ENCODE data around the gene ANK3. TPM values are rescaled to one million over a fixed set of nuclear protein-coding genes. Genes with fewer than 3 reads are reported as not detected.

ANK3 gene
- total and polyA plus RNA-seq, 2 donors = 12.1 to 12.6 TPM

DNA sequence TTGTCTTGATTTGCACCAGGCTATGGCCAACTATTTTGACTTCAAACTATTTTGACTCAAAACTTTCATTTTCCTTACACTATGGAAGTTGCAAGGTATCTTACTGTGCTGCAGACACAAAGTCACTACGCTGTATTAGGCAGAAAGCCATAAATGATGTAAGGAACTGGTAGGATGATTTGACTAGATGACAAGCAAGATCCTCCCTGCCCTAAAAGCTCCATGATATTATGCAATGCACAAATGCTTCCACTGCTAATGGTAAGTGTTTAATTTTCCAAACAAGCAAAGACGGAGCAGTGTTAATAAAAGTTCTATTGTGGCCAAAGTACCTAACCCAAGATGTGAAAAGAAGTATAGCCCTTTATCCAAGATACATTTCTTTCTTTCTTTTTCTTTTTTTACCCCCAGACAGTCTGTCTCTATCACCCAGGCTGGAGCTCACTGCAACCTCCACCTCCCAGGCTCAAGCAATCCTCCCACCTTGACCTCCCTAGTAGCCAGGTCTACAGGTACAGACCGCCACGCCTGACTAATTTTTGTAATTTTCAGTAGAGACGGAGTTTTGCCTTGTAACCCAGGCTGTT, 98.2 kb downstream of the ANK3 start:
- no peak overlapping the region for H3K4me3 ChIP-seq (ENCODE audit: low read length in 2 of 2)
- WGBS = 95% methylated on average over 5 of the region's 5 CpGs
- H3K4me1 ChIP-seq (ENCODE audit: control insufficient read depth in 2 of 2, insufficient read depth in 2 of 2, low read length in 2 of 2) = no peaks in the 10 kb centered on the region
- H3K9me3 ChIP-seq (ENCODE audit: control insufficient read depth in 2 of 2, insufficient read depth in 1 of 2, low read length in 1 of 2) = no peaks in the 10 kb centered on the region
- no peaks in the 10 kb centered on the region for H3K36me3 ChIP-seq (ENCODE audit: control insufficient read depth in 2 of 2, insufficient read depth in 2 of 2, low read length in 1 of 2)
- DNase-seq (ENCODE audit: low read depth in 6 of 9, low spot score in 9 of 9) = no peak
- no peak overlapping the region for H3K27ac ChIP-seq (ENCODE audit: low read depth in 1 of 2, low read length in 1 of 2)
- H3K27me3 ChIP-seq (ENCODE audit: control insufficient read depth in 2 of 2, insufficient read depth in 1 of 2, low read length in 1 of 2) = no peaks in the 10 kb centered on the region

DNA sequence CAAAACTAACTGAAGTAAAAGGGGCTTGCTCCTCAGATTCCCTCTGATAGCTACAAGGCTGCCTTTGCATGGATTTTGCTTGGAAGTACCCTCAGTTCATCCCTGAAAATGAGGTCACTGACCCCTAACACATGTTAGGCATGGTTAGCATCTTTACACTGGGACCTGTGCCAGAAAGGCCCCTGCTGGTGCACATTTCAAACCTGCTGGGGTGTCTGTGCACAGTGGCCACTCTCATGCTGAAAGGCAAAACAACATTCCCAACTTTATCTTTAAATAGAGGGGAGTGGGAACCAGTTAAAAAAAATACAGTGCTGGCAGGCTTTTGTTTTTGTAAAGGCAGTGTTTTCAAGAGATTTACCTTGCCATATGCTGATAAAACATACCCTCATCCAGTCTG, 99.1 kb downstream of the ANK3 start:
- DNase-seq (ENCODE audit: low read depth in 6 of 9, low spot score in 9 of 9) = no peak
- no peaks in the 10 kb centered on the region for H3K4me1 ChIP-seq (ENCODE audit: control insufficient read depth in 2 of 2, insufficient read depth in 2 of 2, low read length in 2 of 2)
- no peaks in the 10 kb centered on the region for H3K9me3 ChIP-seq (ENCODE audit: control insufficient read depth in 2 of 2, insufficient read depth in 1 of 2, low read length in 1 of 2)
- H3K27ac ChIP-seq (ENCODE audit: low read depth in 1 of 2, low read length in 1 of 2) = no peak overlapping the region
- no peaks in the 10 kb centered on the region for H3K36me3 ChIP-seq (ENCODE audit: control insufficient read depth in 2 of 2, insufficient read depth in 2 of 2, low read length in 1 of 2)
- H3K4me3 ChIP-seq (ENCODE audit: low read length in 2 of 2) = no peak overlapping the region
- no peaks in the 10 kb centered on the region for H3K27me3 ChIP-seq (ENCODE audit: control insufficient read depth in 2 of 2, insufficient read depth in 1 of 2, low read length in 1 of 2)

DNA sequence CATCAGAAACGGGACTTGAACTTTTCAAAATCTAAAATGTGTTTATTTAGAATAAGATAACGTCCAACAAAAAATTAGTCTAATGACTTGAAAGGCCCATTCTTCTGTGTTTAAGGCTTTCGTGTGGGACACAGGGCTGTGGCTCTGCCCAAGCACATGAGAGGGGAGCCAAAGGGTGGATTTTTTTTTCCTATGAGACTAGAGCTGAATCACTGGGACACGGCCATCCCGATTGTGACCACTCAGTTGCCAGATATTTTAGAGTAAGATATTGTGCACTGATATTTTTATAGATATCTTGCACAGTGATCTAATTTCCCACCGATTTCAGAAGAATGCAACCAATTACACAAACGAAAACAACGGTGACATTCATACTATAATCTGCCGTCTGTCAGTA, 99.9 kb downstream of the ANK3 start:
- Histone ChIP-seq H3K4me1 (ENCODE audit: control insufficient read depth in 2 of 2, insufficient read depth in 2 of 2, low read length in 2 of 2) (no peaks in the 10 kb centered on the region), H3K36me3 (ENCODE audit: control insufficient read depth in 2 of 2, insufficient read depth in 2 of 2, low read length in 1 of 2) (no peaks in the 10 kb centered on the region), H3K27ac (ENCODE audit: low read depth in 1 of 2, low read length in 1 of 2) (no peak overlapping the region), H3K9me3 (ENCODE audit: control insufficient read depth in 2 of 2, insufficient read depth in 1 of 2, low read length in 1 of 2) (no peaks in the 10 kb centered on the region), H3K4me3 (ENCODE audit: low read length in 2 of 2) (no peak overlapping the region), H3K27me3 (ENCODE audit: control insufficient read depth in 2 of 2, insufficient read depth in 1 of 2, low read length in 1 of 2) (no peaks in the 10 kb centered on the region)
- no peak for DNase-seq (ENCODE audit: low read depth in 6 of 9, low spot score in 9 of 9)
- 96% methylated on average over 9 of the region's 9 CpGs for WGBS

DNA sequence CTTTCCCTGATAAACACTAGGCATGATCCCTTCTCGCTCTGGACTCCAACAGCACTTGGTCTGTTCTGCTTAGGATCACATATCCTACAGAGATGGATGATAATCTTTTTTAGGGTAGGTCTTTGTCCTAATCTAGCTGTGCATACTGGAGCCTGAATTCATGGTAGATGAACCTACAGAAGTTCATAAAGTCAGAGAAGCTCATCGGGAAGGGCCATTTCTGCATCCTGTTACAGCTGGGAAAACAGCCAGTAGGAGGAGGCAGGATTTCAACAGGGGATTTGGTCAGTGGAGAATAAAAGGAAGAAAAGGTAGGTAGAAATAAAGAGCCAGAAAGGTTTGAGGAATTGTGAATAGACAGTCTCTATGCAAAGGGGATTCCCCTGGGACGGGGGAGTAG, 101.4 kb downstream of the ANK3 start:
- H3K9me3 ChIP-seq (ENCODE audit: control insufficient read depth in 2 of 2, insufficient read depth in 1 of 2, low read length in 1 of 2) = no peaks in the 10 kb centered on the region
- WGBS = 92% methylated on average over 3 of the region's 3 CpGs

DNA sequence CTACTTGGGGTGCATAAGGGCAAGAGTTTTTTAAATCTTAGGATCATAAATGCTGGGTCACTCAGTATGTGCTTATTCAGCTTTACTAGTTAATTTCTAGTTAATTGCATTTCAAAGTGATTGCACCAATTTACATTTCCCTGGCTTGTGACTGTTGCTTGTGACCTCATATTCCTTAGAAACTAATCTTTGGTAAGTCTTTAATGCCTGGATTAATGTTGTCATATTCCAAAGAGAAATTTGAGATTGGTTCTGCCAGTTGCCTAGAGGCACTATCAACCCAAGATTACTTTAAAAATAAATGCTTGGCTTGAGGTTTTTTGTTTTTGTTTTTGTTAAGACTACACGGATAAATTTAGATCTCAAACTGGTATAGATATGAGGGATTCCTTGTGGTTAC, 103.1 kb downstream of the ANK3 start:
- H3K27me3 ChIP-seq (ENCODE audit: control insufficient read depth in 2 of 2, insufficient read depth in 1 of 2, low read length in 1 of 2) = no peaks in the 10 kb centered on the region
- H3K4me1 ChIP-seq (ENCODE audit: control insufficient read depth in 2 of 2, insufficient read depth in 2 of 2, low read length in 2 of 2) = no peaks in the 10 kb centered on the region
- no peak overlapping the region for H3K4me3 ChIP-seq (ENCODE audit: low read length in 2 of 2)
- no peak overlapping the region for H3K27ac ChIP-seq (ENCODE audit: low read depth in 1 of 2, low read length in 1 of 2)
- no peak for DNase-seq (ENCODE audit: low read depth in 6 of 9, low spot score in 9 of 9)
- H3K36me3 ChIP-seq (ENCODE audit: control insufficient read depth in 2 of 2, insufficient read depth in 2 of 2, low read length in 1 of 2) = no peaks in the 10 kb centered on the region
- H3K9me3 ChIP-seq (ENCODE audit: control insufficient read depth in 2 of 2, insufficient read depth in 1 of 2, low read length in 1 of 2) = no peaks in the 10 kb centered on the region
- 92% methylated on average over 1 of the region's 1 CpG for WGBS

More for the DNA sequence above, 101.4 kb downstream of the ANK3 start:
- H3K27ac ChIP-seq (ENCODE audit: low read depth in 1 of 2, low read length in 1 of 2) = no peak overlapping the region
- H3K4me3 ChIP-seq (ENCODE audit: low read length in 2 of 2) = no peak overlapping the region
- no peaks in the 10 kb centered on the region for H3K27me3 ChIP-seq (ENCODE audit: control insufficient read depth in 2 of 2, insufficient read depth in 1 of 2, low read length in 1 of 2)
- H3K4me1 ChIP-seq (ENCODE audit: control insufficient read depth in 2 of 2, insufficient read depth in 2 of 2, low read length in 2 of 2) = no peaks in the 10 kb centered on the region
- no peaks in the 10 kb centered on the region for H3K36me3 ChIP-seq (ENCODE audit: control insufficient read depth in 2 of 2, insufficient read depth in 2 of 2, low read length in 1 of 2)
- no peak for DNase-seq (ENCODE audit: low read depth in 6 of 9, low spot score in 9 of 9)

DNA sequence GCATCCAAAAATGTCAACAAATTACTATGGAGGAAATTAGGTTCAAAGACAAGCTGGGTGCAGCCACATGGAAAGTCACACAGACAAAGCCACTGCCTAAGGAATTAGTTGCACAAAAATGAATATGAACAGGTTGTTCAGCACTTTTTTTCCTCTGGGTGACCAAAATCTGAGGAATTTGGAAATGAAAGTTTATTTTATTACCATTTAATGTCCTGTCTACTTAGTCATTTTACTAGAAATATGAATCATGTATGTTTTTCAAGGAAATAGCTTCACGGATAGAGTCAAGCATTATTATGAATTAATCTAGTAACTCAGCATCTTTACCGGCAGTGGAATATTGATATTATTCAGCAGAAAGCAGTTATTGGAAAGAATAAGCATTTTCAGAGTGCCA, 106.3 kb downstream of the ANK3 start:
- Histone ChIP-seq H3K27ac (ENCODE audit: low read depth in 1 of 2, low read length in 1 of 2) (no peak overlapping the region), H3K4me1 (ENCODE audit: control insufficient read depth in 2 of 2, insufficient read depth in 2 of 2, low read length in 2 of 2) (peaks cover 0 to 2% of the 10 kb centered on the region in 2 donors), H3K4me3 (ENCODE audit: low read length in 2 of 2) (no peak overlapping the region), H3K27me3 (ENCODE audit: control insufficient read depth in 2 of 2, insufficient read depth in 1 of 2, low read length in 1 of 2) (no peaks in the 10 kb centered on the region), H3K9me3 (ENCODE audit: control insufficient read depth in 2 of 2, insufficient read depth in 1 of 2, low read length in 1 of 2) (no peaks in the 10 kb centered on the region), H3K36me3 (ENCODE audit: control insufficient read depth in 2 of 2, insufficient read depth in 2 of 2, low read length in 1 of 2) (no peaks in the 10 kb centered on the region)
- 98% methylated on average over 2 of the region's 2 CpGs for WGBS
- no peak for DNase-seq (ENCODE audit: low read depth in 6 of 9, low spot score in 9 of 9)

DNA sequence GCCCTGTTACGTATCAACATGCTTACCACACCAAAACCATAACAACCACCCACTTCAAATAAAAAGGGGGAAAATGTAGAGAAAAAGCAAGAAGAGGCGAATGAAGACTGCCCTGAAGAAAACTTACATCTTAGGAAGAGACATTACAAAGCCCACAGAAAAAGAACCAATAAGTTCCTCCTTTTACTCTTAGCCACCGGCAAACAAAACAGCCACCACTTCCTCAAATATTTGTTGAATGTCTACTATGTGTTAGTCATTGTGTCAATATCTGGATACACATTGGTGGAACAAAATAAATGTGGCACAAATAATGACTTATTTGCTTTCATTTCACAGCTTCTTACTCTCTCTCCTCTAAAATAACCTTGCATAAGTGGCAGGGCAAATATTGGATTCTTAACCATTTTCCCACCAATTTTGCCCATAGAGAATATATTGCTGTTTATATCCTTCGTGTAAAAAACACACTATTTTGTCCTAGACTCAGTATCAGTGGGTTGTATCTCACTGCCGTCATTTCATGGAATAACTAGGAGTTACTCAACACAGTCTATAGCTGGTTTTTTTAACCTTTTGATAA, 106.8 kb downstream of the ANK3 start:
- Histone ChIP-seq H3K4me3 (ENCODE audit: low read length in 2 of 2) (no peak overlapping the region), H3K27ac (ENCODE audit: low read depth in 1 of 2, low read length in 1 of 2) (no peak overlapping the region), H3K27me3 (ENCODE audit: control insufficient read depth in 2 of 2, insufficient read depth in 1 of 2, low read length in 1 of 2) (no peaks in the 10 kb centered on the region), H3K9me3 (ENCODE audit: control insufficient read depth in 2 of 2, insufficient read depth in 1 of 2, low read length in 1 of 2) (no peaks in the 10 kb centered on the region), H3K4me1 (ENCODE audit: control insufficient read depth in 2 of 2, insufficient read depth in 2 of 2, low read length in 2 of 2) (peaks cover 0 to 2% of the 10 kb centered on the region in 2 donors), H3K36me3 (ENCODE audit: control insufficient read depth in 2 of 2, insufficient read depth in 2 of 2, low read length in 1 of 2) (no peaks in the 10 kb centered on the region)
- DNase-seq (ENCODE audit: low read depth in 6 of 9, low spot score in 9 of 9) = no peak
- 85% methylated on average over 5 of the region's 5 CpGs for WGBS

DNA sequence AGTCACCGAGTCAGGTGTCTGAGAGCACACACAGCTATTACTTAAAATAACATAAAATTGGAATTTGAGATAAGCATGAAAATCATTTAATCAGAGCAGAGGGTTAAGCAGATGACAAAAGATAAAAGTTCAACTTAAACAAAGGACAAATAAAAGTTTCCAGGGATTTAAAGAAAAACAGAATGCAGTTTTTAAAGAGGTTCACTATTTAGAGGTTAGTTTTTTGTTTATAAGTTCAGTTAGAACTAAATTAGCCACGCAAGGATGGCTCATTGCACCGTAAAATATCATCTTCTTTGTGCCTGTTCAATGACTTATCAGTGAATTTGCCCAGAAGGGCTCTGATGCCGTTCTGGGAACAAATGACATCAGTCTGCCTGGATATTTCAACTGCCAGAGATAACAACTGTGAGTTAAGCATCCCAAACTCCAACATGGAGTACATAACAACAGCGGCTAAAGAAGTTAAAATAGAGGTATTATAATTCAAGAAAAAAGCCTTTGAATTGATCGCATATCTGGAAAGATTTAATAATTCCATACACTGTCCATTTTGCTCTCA, 107.8 kb downstream of the ANK3 start:
- 96% methylated on average over 6 of the region's 6 CpGs for WGBS
- H3K27ac ChIP-seq (ENCODE audit: low read depth in 1 of 2, low read length in 1 of 2) = no peak overlapping the region

DNA sequence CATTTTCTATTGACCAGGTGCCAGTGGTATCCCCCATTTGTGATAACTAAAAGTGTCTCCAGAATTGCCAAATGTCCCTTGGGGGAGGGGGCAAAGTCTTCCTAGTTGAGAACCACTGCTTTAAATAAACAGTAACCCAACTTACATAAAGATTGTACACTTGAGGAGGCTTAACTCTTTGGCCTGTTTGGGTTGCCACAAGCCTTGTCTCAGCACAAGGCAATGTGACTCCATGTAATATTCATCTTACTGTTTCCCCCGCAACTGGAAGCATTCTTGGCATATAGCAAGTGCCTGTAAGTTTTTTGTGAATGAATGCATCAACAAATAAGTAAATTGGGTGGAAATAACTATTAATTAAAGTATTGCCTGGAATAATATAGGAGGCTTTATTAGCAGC, 108.3 kb downstream of the ANK3 start:
- Histone ChIP-seq H3K4me1 (ENCODE audit: control insufficient read depth in 2 of 2, insufficient read depth in 2 of 2, low read length in 2 of 2) (peaks cover 0 to 2% of the 10 kb centered on the region in 2 donors), H3K9me3 (ENCODE audit: control insufficient read depth in 2 of 2, insufficient read depth in 1 of 2, low read length in 1 of 2) (no peaks in the 10 kb centered on the region), H3K36me3 (ENCODE audit: control insufficient read depth in 2 of 2, insufficient read depth in 2 of 2, low read length in 1 of 2) (no peaks in the 10 kb centered on the region), H3K27ac (ENCODE audit: low read depth in 1 of 2, low read length in 1 of 2) (no peak overlapping the region), H3K27me3 (ENCODE audit: control insufficient read depth in 2 of 2, insufficient read depth in 1 of 2, low read length in 1 of 2) (no peaks in the 10 kb centered on the region), H3K4me3 (ENCODE audit: low read length in 2 of 2) (no peak overlapping the region)
- WGBS = 91% methylated on average over 1 of the region's 1 CpG
- DNase-seq (ENCODE audit: low read depth in 6 of 9, low spot score in 9 of 9) = no peak

More for the DNA sequence above, 107.8 kb downstream of the ANK3 start:
- Histone ChIP-seq H3K27me3 (ENCODE audit: control insufficient read depth in 2 of 2, insufficient read depth in 1 of 2, low read length in 1 of 2) (no peaks in the 10 kb centered on the region), H3K9me3 (ENCODE audit: control insufficient read depth in 2 of 2, insufficient read depth in 1 of 2, low read length in 1 of 2) (no peaks in the 10 kb centered on the region), H3K4me3 (ENCODE audit: low read length in 2 of 2) (no peak overlapping the region), H3K4me1 (ENCODE audit: control insufficient read depth in 2 of 2, insufficient read depth in 2 of 2, low read length in 2 of 2) (peaks cover 0 to 2% of the 10 kb centered on the region in 2 donors), H3K36me3 (ENCODE audit: control insufficient read depth in 2 of 2, insufficient read depth in 2 of 2, low read length in 1 of 2) (no peaks in the 10 kb centered on the region)
- DNase-seq (ENCODE audit: low read depth in 6 of 9, low spot score in 9 of 9) = no peak

All from thymus (tissue), 11 donors.